Measurements from ENCODE around the gene PLA2G4D.

The PLA2G4D gene

DNA sequence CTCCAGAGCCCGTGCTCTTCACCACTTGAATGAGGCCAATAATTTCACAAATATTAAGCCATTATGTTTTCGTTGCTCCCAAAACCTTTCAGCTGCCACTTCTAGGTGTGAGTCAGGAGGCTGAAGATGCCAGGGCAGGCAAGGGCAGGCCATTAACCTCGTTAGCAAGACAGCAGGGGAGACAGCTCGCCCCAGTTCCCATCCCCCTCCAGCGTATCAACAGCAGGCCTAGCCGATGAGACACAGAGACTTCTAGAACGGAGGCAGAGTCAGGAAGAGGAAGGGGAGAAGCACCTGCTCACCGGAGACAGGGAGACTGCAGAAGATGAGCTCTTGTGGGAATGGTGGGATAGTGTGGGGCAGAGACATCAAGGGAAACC, 45.6 kb downstream of the PLA2G4D start:
- Histone ChIP-seq H4K20me1 (ENCODE audit: insufficient read depth) (no peaks in the 10 kb centered on the region), H3K27me3 (ENCODE audit: insufficient read depth, low read depth) (no peaks in the 10 kb centered on the region), H3K9ac (no peak overlapping the region), H2AFZ (ENCODE audit: low read depth) (no peak overlapping the region), H3K36me3 (ENCODE audit: insufficient read depth) (no peaks in the 10 kb centered on the region), H3K4me1 (ENCODE audit: low read depth, poor library complexity, severe bottlenecking) (no peaks in the 10 kb centered on the region), H3K79me2 (ENCODE audit: insufficient read depth, low read depth) (no peaks in the 10 kb centered on the region), H3K27ac (no peak overlapping the region), H3K4me3 (IDR thresholded peaks at IDR 0.05; ENCODE audit: insufficient read depth, low read depth, low read length) (no peak overlapping the region), H3K4me2 (no peak overlapping the region)
- TF ChIP-seq, protein P1, sequence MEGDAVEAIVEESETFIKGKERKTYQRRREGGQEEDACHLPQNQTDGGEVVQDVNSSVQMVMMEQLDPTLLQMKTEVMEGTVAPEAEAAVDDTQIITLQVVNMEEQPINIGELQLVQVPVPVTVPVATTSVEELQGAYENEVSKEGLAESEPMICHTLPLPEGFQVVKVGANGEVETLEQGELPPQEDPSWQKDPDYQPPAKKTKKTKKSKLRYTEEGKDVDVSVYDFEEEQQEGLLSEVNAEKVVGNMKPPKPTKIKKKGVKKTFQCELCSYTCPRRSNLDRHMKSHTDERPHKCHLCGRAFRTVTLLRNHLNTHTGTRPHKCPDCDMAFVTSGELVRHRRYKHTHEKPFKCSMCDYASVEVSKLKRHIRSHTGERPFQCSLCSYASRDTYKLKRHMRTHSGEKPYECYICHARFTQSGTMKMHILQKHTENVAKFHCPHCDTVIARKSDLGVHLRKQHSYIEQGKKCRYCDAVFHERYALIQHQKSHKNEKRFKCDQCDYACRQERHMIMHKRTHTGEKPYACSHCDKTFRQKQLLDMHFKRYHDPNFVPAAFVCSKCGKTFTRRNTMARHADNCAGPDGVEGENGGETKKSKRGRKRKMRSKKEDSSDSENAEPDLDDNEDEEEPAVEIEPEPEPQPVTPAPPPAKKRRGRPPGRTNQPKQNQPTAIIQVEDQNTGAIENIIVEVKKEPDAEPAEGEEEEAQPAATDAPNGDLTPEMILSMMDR (conservative IDR thresholded peaks at IDR 0.05; ENCODE audit: low read depth, low read length) = no peak

DNA sequence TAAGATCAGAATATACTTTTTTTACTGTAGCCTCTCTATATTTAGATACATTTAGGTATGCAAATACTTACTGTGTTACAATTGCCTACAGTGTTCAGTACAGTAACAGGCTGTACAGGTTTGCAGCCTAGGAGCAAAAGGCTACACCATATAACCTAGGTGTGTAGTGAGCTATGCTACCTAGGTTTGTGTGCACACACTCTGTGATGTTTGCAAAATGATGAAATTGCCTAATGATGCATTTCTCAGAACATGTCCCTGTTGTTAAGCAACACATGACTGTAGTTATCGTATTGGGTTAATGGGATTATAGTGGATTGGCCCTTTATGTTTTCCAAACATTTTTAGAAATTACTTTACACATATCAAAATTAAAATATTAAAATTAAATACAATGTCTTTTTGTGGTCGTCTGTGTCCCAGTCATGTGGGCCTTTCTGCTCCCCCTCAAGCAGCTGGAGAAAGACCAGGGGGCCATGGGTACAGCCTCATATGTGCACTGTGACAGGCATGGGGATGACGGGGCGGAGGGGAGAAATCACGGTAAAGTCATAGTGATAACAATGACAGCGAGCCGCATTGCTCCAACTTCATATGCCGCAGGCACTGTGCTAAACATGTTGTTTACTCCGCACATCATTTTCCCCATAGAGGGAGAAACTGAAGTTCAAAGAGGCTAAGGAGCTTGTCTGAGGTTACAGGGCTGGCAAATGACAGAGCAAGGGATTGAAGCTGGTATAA, 46.1 kb downstream of the PLA2G4D start:
- Histone ChIP-seq H3K27me3 (ENCODE audit: insufficient read depth, low read depth) (no peaks in the 10 kb centered on the region), H3K79me2 (ENCODE audit: insufficient read depth, low read depth) (no peaks in the 10 kb centered on the region), H3K4me2 (no peak overlapping the region), H2AFZ (ENCODE audit: low read depth) (no peak overlapping the region), H3K4me3 (IDR thresholded peaks at IDR 0.05; ENCODE audit: insufficient read depth, low read depth, low read length) (no peak overlapping the region), H3K36me3 (ENCODE audit: insufficient read depth) (no peaks in the 10 kb centered on the region), H3K9ac (no peak overlapping the region), H4K20me1 (ENCODE audit: insufficient read depth) (no peaks in the 10 kb centered on the region), H3K27ac (no peak overlapping the region), H3K4me1 (ENCODE audit: low read depth, poor library complexity, severe bottlenecking) (no peaks in the 10 kb centered on the region)
- TF ChIP-seq, protein P1 (conservative IDR thresholded peaks at IDR 0.05; ENCODE audit: low read depth, low read length) = no peak

DNA sequence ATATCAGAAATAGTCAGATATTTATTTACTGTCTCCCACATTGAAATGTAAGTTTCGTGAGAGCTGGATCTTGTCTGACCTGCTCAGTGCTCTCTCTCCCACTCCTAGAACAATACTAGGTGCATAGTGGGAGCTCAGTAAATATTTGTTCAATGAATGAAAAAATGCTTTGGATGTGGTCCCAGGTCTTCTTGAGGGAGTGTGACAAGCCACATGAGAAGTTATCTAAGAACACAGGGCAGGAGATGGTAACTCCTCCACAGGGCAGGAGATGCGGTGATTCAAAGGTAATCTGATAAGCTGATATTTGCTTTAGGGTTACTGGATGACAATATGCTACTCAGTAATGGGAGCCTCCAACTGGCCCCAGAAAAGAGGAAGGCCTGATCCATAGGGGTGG, 47.8 kb downstream of the PLA2G4D start:
- no peaks in the 10 kb centered on the region for H3K36me3 ChIP-seq (ENCODE audit: insufficient read depth)
- H3K4me1 ChIP-seq (ENCODE audit: low read depth, poor library complexity, severe bottlenecking) = no peaks in the 10 kb centered on the region
- no peak overlapping the region for H3K4me2 ChIP-seq
- TF ChIP-seq, protein P1 (conservative IDR thresholded peaks at IDR 0.05; ENCODE audit: low read depth, low read length) = no peak
- no peak overlapping the region for H3K27ac ChIP-seq
- no peaks in the 10 kb centered on the region for H3K79me2 ChIP-seq (ENCODE audit: insufficient read depth, low read depth)
- H3K4me3 ChIP-seq (IDR thresholded peaks at IDR 0.05; ENCODE audit: insufficient read depth, low read depth, low read length) = no peak overlapping the region
- no peak overlapping the region for H2AFZ ChIP-seq (ENCODE audit: low read depth)
- no peak overlapping the region for H3K9ac ChIP-seq
- no peaks in the 10 kb centered on the region for H3K27me3 ChIP-seq (ENCODE audit: insufficient read depth, low read depth)
- H4K20me1 ChIP-seq (ENCODE audit: insufficient read depth) = no peaks in the 10 kb centered on the region

DNA sequence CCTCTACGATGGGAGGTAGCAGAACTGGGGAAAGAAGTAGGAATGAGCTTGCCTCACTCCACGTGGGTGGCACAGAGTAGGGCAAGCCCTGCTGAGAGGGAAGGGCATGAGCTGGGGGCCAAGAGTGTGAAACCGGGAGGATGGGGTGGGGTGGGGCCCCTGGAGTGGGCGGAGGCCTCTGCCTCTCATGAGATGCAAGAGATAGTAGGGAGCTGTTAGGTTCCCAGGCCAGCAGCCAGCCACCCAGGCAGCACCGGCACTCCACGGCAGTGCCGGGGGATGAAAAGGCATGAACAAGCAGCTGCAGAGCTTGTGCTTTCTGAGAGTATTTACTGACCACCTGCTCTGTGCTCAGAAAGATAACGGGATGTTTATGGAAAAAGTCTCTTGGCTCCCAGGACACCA, 49.1 kb downstream of the PLA2G4D start:
- Histone ChIP-seq H3K4me1 (ENCODE audit: low read depth, poor library complexity, severe bottlenecking) (no peaks in the 10 kb centered on the region), H3K4me2 (no peak overlapping the region), H3K27me3 (ENCODE audit: insufficient read depth, low read depth) (no peaks in the 10 kb centered on the region), H4K20me1 (ENCODE audit: insufficient read depth) (no peaks in the 10 kb centered on the region), H3K79me2 (ENCODE audit: insufficient read depth, low read depth) (no peaks in the 10 kb centered on the region), H3K27ac (no peak overlapping the region), H3K4me3 (IDR thresholded peaks at IDR 0.05; ENCODE audit: insufficient read depth, low read depth, low read length) (no peak overlapping the region), H3K9ac (no peak overlapping the region), H2AFZ (ENCODE audit: low read depth) (no peak overlapping the region), H3K36me3 (ENCODE audit: insufficient read depth) (no peaks in the 10 kb centered on the region)
- TF ChIP-seq, protein P1 (conservative IDR thresholded peaks at IDR 0.05; ENCODE audit: low read depth, low read length) = no peak
